A549 (cell line): ENCODE data around the gene MTG1.

ENCODE experiments used
- CTCF ChIP-seq: fragments of >200 bp; sonication (Bioruptor Twin); formaldehyde crosslinking; IDR thresholded peaks from 3 replicates; pipeline ENCODE4 v1.5.1; 2016
- HOXA7 ChIP-seq: fragments of 250-450 bp; sonication (Bioruptor Pico); IDR thresholded peaks from 2 replicates; pipeline ENCODE4 v1.5.0; 2020; ENCODE audit warnings: mild to moderate bottlenecking, moderate library complexity
- JUN ChIP-seq, 2 experiments: fragments of >200 bp; sonication (Bioruptor Twin); formaldehyde crosslinking; IDR thresholded peaks; 2 replicates in 1 of 2; 3 replicates in 1 of 2; pipeline ENCODE4 v1.6.1; 2016 to 2017
- POLR2A ChIP-seq: IDR thresholded peaks from 2 replicates; pipeline ENCODE4 v1.6.1; 2012; ENCODE audit warnings: mild to moderate bottlenecking, low read length

GRCh38 chr10:133377818-133378250 is 16.1 kb upstream of the MTG1 start:
- TF ChIP-seq HOXA7 (CRISPR knock-in tag), result no peak
- TF ChIP-seq CTCF, result no peak
- no peak for TF ChIP-seq JUN (IDR thresholded peaks at IDR 0.05)
- no peak for TF ChIP-seq POLR2A
